NCI-H2227 (cell line): Measurements from ENCODE around the gene KRTAP20-4.

Experiments used
- DNase-seq: peaks from one replicate; lab custom pipeline; 2025; ENCODE audit not compliant: unreplicated experiment; lab: John Stamatoyannopoulos, UW

KRTAP20-4 gene

GRCh38 chr21:30620522-30620921, at the start of gene KRTAP20-4:
TSS of gene KRTAP20-4 (plus strand) at chr21:30620627.
- DNase-seq: no peak

- no peak for DNase-seq
Measured at GRCh38 chr21:30577766-30578165, 42.7 kb upstream of the KRTAP20-4 start.

- no peak for DNase-seq
Measured at GRCh38 chr21:30579346-30579745, 41.1 kb upstream of the KRTAP20-4 start.

- DNase-seq: peak; percentile 0
Measured at GRCh38 chr21:30580132-30580531, 40.3 kb upstream of the KRTAP20-4 start.

- no peak for DNase-seq
Measured at GRCh38 chr21:30582870-30583269, 37.6 kb upstream of the KRTAP20-4 start.

GRCh38 chr21:30590297-30590696, 30.1 kb upstream of the KRTAP20-4 start, which contains the start of gene KRTAP22-2:
TSS of gene KRTAP22-2 (minus strand) at chr21:30590397.
- DNase-seq: no peak

GRCh38 chr21:30592140-30592539, 28.3 kb upstream of the KRTAP20-4 start, which contains the start of gene KRTAP6-3:
TSS of gene KRTAP6-3 (plus strand) at chr21:30592440. CDS start at chr21:30592446, 6 bp downstream.
- DNase-seq: no peak

- no peak for DNase-seq
Measured at GRCh38 chr21:30598802-30599201, 21.6 kb upstream of the KRTAP20-4 start, which contains the start of gene KRTAP6-2. TSS of gene KRTAP6-2 (minus strand) at chr21:30598902. CDS start at chr21:30598874, 28 bp downstream.

GRCh38 chr21:30600787-30601186, 19.6 kb upstream of the KRTAP20-4 start, which contains the start of gene KRTAP22-1:
TSS of gene KRTAP22-1 (plus strand) at chr21:30601087.
- no peak for DNase-seq

- no peak for DNase-seq
Measured at GRCh38 chr21:30605968-30606367, 14.5 kb upstream of the KRTAP20-4 start.

- no peak for DNase-seq
Measured at GRCh38 chr21:30612132-30612531, 8.3 kb upstream of the KRTAP20-4 start.

- DNase-seq: no peak
Measured at GRCh38 chr21:30613836-30614235, 6.6 kb upstream of the KRTAP20-4 start, which contains the start of gene KRTAP6-1. TSS of gene KRTAP6-1 (minus strand) at chr21:30613930. CDS start at chr21:30613904, 26 bp downstream.

- no peak for DNase-seq
Measured at GRCh38 chr21:30615199-30615598, 5.2 kb upstream of the KRTAP20-4 start.

- DNase-seq: no peak
Measured at GRCh38 chr21:30616125-30616524, 4.3 kb upstream of the KRTAP20-4 start, which contains the start of gene KRTAP20-1. TSS of gene KRTAP20-1 (plus strand) at chr21:30616425. CDS start at chr21:30616455, 30 bp downstream.

- DNase-seq: no peak
Measured at GRCh38 chr21:30620080-30620479, 347 bp upstream of the KRTAP20-4 start.

- no peak for DNase-seq
Measured at GRCh38 chr21:30623362-30623761, 2.9 kb downstream of the KRTAP20-4 start.

- no peak for DNase-seq
Measured at GRCh38 chr21:30625449-30626165, 5.2 kb downstream of the KRTAP20-4 start.

- DNase-seq: no peak
Measured at GRCh38 chr21:30628109-30628508, 7.7 kb downstream of the KRTAP20-4 start.

- DNase-seq: no peak
Measured at GRCh38 chr21:30629200-30629599, 8.8 kb downstream of the KRTAP20-4 start.

- no peak for DNase-seq
Measured at GRCh38 chr21:30634906-30635305, 14.5 kb downstream of the KRTAP20-4 start, which contains the start of gene KRTAP20-2. TSS of gene KRTAP20-2 (plus strand) at chr21:30635206. CDS start at chr21:30635264, 58 bp downstream.

GRCh38 chr21:30638686-30639085, 18.3 kb downstream of the KRTAP20-4 start:
- DNase-seq: no peak

GRCh38 chr21:30642564-30642963, 22.1 kb downstream of the KRTAP20-4 start, which contains the start of gene KRTAP20-3:
TSS of gene KRTAP20-3 (plus strand) at chr21:30642864.
- DNase-seq: no peak
